Glomerular visceral epithelial cell (primary cell): ENCODE results near the gene DLST.
A peak's percentile ranks its signal among the peaks of the same experiment; 100 is the strongest.
"Not testable (repeated sequence)": the region's sequence is repeated elsewhere in the genome, so short reads cannot be mapped to it uniquely, and the experiment has no call there.

ENCODE experiments used
- DNase-seq: peaks from one replicate; pipeline ENCODE4 v3.0.0-alpha.2; 2016; ENCODE audit errors: extremely low spot score

DLST gene

GRCh38 chr14:74917646-74918081, 35.9 kb downstream of the DLST start:
- DNase-seq = no peak

GRCh38 chr14:74918380-74918779, 36.7 kb downstream of the DLST start:
- DNase-seq = no peak

GRCh38 chr14:74919421-74920165, 37.9 kb downstream of the DLST start:
- DNase-seq = no peak

- no peak for DNase-seq
Measured at GRCh38 chr14:74920281-74920680, 38.6 kb downstream of the DLST start.

GRCh38 chr14:74921053-74921620, 39.4 kb downstream of the DLST start:
- DNase-seq = no peak

- DNase-seq = no peak
Measured at GRCh38 chr14:74921987-74922751, 40.5 kb downstream of the DLST start.

- DNase-seq = peak; percentile 82
Measured at GRCh38 chr14:74922752-74923401, 41.2 kb downstream of the DLST start, which contains the start of gene RPS6KL1. RPS6KL1 (minus strand) TSS chr14:74923260; CDS start chr14:74921541, 1,719 bp downstream.

- DNase-seq = no peak
Measured at GRCh38 chr14:74924061-74924460, 42.3 kb downstream of the DLST start.

GRCh38 chr14:74927225-74927624, 45.5 kb downstream of the DLST start:
- no peak for DNase-seq

GRCh38 chr14:74929242-74929641, 47.5 kb downstream of the DLST start:
- no peak for DNase-seq

GRCh38 chr14:74931744-74932143, 50.0 kb downstream of the DLST start:
- DNase-seq = not testable (repeated sequence)

- no peak for DNase-seq
Measured at GRCh38 chr14:74932401-74932901, 50.7 kb downstream of the DLST start.

GRCh38 chr14:74932936-74933335, 51.2 kb downstream of the DLST start:
- not testable (repeated sequence) for DNase-seq

GRCh38 chr14:74934041-74934440, 52.3 kb downstream of the DLST start:
- DNase-seq = no peak

GRCh38 chr14:74934476-74935359, 53.0 kb downstream of the DLST start:
- DNase-seq = no peak

- DNase-seq = no peak
Measured at GRCh38 chr14:74935360-74935680, 53.6 kb downstream of the DLST start.

GRCh38 chr14:74936151-74936550, 54.4 kb downstream of the DLST start:
- DNase-seq = no peak

- DNase-seq = no peak
Measured at GRCh38 chr14:74936731-74937130, 55.0 kb downstream of the DLST start.

GRCh38 chr14:74937171-74937570, 55.5 kb downstream of the DLST start:
- DNase-seq = no peak

- no peak for DNase-seq
Measured at GRCh38 chr14:74938531-74939495, 57.1 kb downstream of the DLST start.
